ENCODE measurements around the gene GSTK1.

GSTK1 gene

GRCh38 chr7:143300959-143301935 lies 38.0 kb downstream of the GSTK1 start:
- DNase-seq: no peak

- DNase-seq: no peak
Measured at GRCh38 chr7:143303733-143304132, 40.5 kb downstream of the GSTK1 start.

DNA sequence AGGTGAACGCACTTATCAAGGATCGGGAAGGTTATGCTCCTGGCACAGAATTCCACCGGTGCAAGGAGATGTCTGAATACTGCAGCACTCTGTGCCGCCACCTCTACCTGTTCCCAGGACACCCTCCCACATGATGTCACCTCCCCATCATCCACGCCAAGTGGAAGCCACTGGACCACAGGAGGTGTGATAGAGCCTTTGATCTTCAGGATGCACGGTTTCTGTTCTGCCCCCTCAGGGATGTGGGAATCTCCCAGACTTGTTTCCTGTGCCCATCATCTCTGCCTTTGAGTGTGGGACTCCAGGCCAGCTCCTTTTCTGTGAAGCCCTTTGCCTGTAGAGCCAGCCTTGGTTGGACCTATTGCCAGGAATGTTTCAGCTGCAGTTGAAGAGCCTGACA lies 41.7 kb downstream of the GSTK1 start:
- DNase-seq: no peak

GRCh38 chr7:143305423-143306070 lies 42.3 kb downstream of the GSTK1 start:
- no peak for DNase-seq

DNA sequence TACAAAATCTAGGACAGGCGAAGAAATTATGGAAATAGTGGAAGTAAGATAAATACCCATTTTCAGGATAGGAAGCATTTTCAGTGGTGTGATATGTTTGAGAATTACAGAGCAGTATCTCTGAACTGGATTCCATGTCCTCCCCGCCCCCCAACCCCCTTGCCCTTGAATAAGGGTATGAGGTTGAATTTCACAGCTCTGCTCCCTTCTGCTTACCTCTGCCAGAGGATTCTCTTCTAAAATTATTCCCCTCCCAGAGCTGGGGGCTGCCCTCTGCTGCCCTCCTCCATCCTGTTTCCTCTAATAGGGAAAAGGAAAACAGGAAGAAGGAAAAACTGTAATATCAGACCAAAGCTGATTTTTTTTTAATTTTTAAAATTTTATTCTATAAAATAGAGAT lies 45.4 kb downstream of the GSTK1 start:
- DNase-seq: no peak

DNA sequence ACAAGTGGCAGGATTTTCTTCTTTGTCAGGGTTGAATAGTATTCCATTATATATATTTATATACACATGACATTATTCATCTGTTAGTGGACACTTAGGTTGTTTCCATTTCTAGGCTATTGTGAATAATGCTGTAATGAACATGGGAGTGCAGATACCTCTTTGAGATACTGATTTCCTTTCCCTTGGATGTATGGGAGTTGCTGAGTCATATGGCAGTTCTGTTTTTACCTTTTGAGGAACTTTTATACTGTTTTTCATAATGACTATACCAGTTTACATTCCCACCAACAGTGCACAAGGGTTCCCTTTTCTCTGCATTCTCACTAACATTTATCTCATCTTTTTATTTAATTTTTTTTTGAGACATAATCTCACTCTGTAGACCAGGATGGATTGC lies 50.9 kb downstream of the GSTK1 start:
- DNase-seq: no peak

DNA sequence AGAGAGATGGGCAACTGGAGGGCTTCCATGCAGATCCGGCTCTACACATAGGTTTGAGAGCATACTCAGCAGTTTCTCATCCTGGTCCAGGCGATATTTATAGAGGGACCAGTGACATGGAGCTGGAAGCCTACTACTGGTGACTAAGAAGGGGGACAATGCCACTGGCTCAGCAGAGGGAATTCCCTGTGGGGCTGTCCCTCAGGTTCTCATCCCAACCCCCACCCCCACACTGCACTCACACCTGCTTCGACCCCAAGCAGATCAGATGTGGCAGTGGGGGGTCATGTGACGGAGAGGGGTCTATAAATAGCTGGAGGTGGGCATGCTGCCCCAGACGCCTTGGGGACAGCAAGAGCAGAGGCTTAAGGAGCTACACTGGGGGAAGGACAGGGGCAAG lies 52.5 kb downstream of the GSTK1 start, which contains the start of gene CLCN1:
TSS of gene CLCN1 (plus strand) at position 336 of the 400 bp plus-strand sequence. CDS start 102 bp downstream, outside the sequence.
- DNase-seq: no peak

DNA sequence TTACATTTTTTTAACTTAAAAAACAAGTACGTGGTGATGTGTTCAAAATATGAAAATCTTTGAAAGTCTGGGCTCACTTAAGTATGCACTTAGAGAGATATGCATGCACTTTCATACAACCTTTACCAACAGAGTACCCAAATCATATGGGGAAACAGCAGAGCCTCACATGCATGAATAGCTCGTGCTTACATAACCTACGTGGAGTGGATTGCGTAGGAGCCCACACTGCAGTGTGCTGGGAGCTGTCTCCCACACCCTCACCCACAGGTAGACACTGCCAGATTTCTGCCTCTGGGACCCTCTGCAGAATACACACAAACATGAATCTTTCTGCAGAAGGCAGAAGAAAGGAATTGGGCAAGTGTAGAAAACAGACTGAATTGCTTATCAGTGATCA lies 53.3 kb downstream of the GSTK1 start:
- no peak for DNase-seq

DNA sequence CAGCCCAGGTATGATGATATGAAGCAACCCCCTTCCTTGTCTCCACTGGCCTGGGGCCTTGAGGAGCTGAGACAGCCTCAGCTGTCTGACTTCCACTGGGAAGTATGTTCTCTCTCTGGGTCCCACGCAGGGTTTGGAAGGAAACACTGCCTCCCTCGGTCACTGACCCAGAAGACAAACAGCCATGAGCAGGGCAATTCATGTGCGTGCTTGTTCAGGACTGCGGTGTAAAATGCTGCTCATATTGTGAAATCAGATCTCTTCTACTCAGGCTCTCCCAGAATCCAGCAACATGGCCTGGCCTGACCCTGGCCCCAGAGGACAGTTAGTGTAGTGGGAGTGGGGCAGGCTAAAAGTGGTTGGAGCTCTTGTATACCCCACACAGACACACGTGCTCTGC lies 55.4 kb downstream of the GSTK1 start:
- DNase-seq: no peak

All from NCI-H748 treated with DMSO at 0.1 percent for 48 hours (cell line).